HG02973 (cell line): ENCODE data around the gene TRMT1L.
"Not testable (repeated sequence)": the region's sequence is repeated elsewhere in the genome, so short reads cannot be mapped to it uniquely, and the experiment has no call there.

ENCODE experiments used
- ATAC-seq: cut with Tn5 transposase; IDR thresholded peaks from one replicate; pipeline ENCODE4 v1.9.1; 2021; ENCODE audit warnings: moderate library complexity; ENCODE audit not compliant: unreplicated experiment

Gene TRMT1L

GRCh38 chr1:185156854-185157598 is at the start of gene TRMT1L, which contains the start of gene SWT1:
TRMT1L (minus strand) TSS chr1:185156953; CDS start chr1:185156712, 241 bp downstream.
SWT1 (plus strand) TSS chr1:185157167; CDS start chr1:185160842, 3,675 bp downstream.
- peak; percentile 91 for ATAC-seq

GRCh38 chr1:185200889-185201288 is 44.1 kb upstream of the TRMT1L start:
- ATAC-seq, result no peak

- not testable (repeated sequence) for ATAC-seq
These were observed 42.0 kb upstream of the TRMT1L start for GRCh38 chr1:185198712-185199111.

GRCh38 chr1:185193756-185194155 is 37.0 kb upstream of the TRMT1L start:
- no peak for ATAC-seq

- peak; percentile 87 for ATAC-seq
These were observed 13.6 kb upstream of the TRMT1L start for GRCh38 chr1:185170291-185170848.

GRCh38 chr1:185166106-185166505 is 9.4 kb upstream of the TRMT1L start:
- ATAC-seq, result no peak

GRCh38 chr1:185162491-185162890 is 5.7 kb upstream of the TRMT1L start:
- ATAC-seq, result no peak

- no peak for ATAC-seq
These were observed 3.2 kb upstream of the TRMT1L start for GRCh38 chr1:185159966-185160365.

- no peak for ATAC-seq
These were observed 2.0 kb upstream of the TRMT1L start for GRCh38 chr1:185158800-185159199.

GRCh38 chr1:185157599-185158412 is 1.1 kb upstream of the TRMT1L start:
- no peak for ATAC-seq

GRCh38 chr1:185156288-185156853 is 382 bp downstream of the TRMT1L start:
- ATAC-seq, result peak; percentile 18

GRCh38 chr1:185155600-185156287 is 1.0 kb downstream of the TRMT1L start:
- ATAC-seq, result no peak

GRCh38 chr1:185154912-185155513 is 1.7 kb downstream of the TRMT1L start:
- ATAC-seq, result no peak

GRCh38 chr1:185152187-185152767 is 4.5 kb downstream of the TRMT1L start:
- ATAC-seq, result no peak

GRCh38 chr1:185151215-185151614 is 5.5 kb downstream of the TRMT1L start:
- no peak for ATAC-seq

GRCh38 chr1:185144233-185144632 is 12.5 kb downstream of the TRMT1L start:
- ATAC-seq, result no peak

GRCh38 chr1:185139246-185139645 is 17.5 kb downstream of the TRMT1L start:
- no peak for ATAC-seq

GRCh38 chr1:185137896-185138545 is 18.7 kb downstream of the TRMT1L start:
- no peak for ATAC-seq

- no peak for ATAC-seq
These were observed 24.2 kb downstream of the TRMT1L start for GRCh38 chr1:185132534-185132933.
